Common myeloid progenitor, CD34-positive (primary cell): ENCODE data around the gene PGLYRP3.

Experiments used
- CTCF ChIA-PET: fragments of 350-600 bp; sonication (Branson Sonifier 250); formaldehyde crosslinking; loops from one replicate; lab custom pipeline; 2021; ENCODE audit warnings: antibody characterized with exemption; lab: Charles Lee
- POLR2A ChIA-PET: fragments of 350-600 bp; sonication (Branson Sonifier 250); formaldehyde crosslinking; loops from one replicate; lab custom pipeline; 2021; ENCODE audit warnings: antibody characterized with exemption; lab: Charles Lee
- DNase-seq, 3 donors: peaks; one replicate each; pipeline versions ENCODE4 v3.0.0 to v3.0.0-alpha.2; 2013
- H3K27ac ChIP-seq, 2 experiments: 1 replicate in 1 of 2; 2 replicates in 1 of 2; pipeline ENCODE4 v1.7.0; 2013; ENCODE audit warnings: inconsistent platforms in 2 of 2, low read length in 2 of 2, mild to moderate bottlenecking in 2 of 2, low read depth in 1 of 2, moderate library complexity in 1 of 2; ENCODE audit not compliant: severe bottlenecking in 2 of 2, insufficient read depth in 1 of 2, poor library complexity in 1 of 2
- H3K27me3 ChIP-seq, 5 experiments: replicated peaks in 2 of 5; 1 replicate in 3 of 5; 2 replicates in 2 of 5; pipeline versions ENCODE4 v1.6.1 to v1.7.0; 2013; ENCODE audit warnings: low read length in 4 of 5, mild to moderate bottlenecking in 2 of 5, moderate library complexity in 2 of 5, inconsistent platforms in 1 of 5; ENCODE audit not compliant: insufficient read depth in 5 of 5, control insufficient read depth in 4 of 5
- H3K36me3 ChIP-seq, 4 experiments: 1 replicate in 2 of 4; 2 replicates in 2 of 4; pipeline versions ENCODE4 v1.6.1 to v1.7.0; 2013; ENCODE audit warnings: low read length in 3 of 4, control low read depth in 1 of 4, mild to moderate bottlenecking in 1 of 4; ENCODE audit not compliant: control insufficient read depth in 4 of 4, insufficient read depth in 4 of 4
- H3K4me1 ChIP-seq, 4 experiments: 1 replicate in 3 of 4; 2 replicates in 1 of 4; pipeline versions ENCODE4 v1.6.1 to v1.7.1; 2013; ENCODE audit warnings: low read length in 3 of 4, mild to moderate bottlenecking in 3 of 4, control low read depth in 1 of 4, inconsistent platforms in 1 of 4, moderate library complexity in 1 of 4; ENCODE audit not compliant: control insufficient read depth in 4 of 4, insufficient read depth in 4 of 4; ENCODE audit errors: control extremely low read depth in 1 of 4
- H3K4me3 ChIP-seq, 7 experiments: 1 replicate in 4 of 7; 2 replicates in 3 of 7; pipeline versions ENCODE4 v1.5.1 to v1.7.0; 2013; ENCODE audit warnings: mild to moderate bottlenecking in 7 of 7, low read length in 6 of 7, moderate library complexity in 6 of 7, inconsistent platforms in 2 of 7, low read depth in 2 of 7, control low read depth in 1 of 7; ENCODE audit not compliant: insufficient read depth in 4 of 7, control insufficient read depth in 1 of 7; ENCODE audit errors: extremely low read depth in 1 of 7
- H3K9me3 ChIP-seq, 5 experiments: 1 replicate in 4 of 5; 2 replicates in 1 of 5; pipeline versions ENCODE4 v1.6.1 to v1.7.1; 2013; ENCODE audit warnings: low read length in 4 of 5, mild to moderate bottlenecking in 2 of 5, inconsistent platforms in 1 of 5, low read depth in 1 of 5, moderate library complexity in 1 of 5; ENCODE audit not compliant: control insufficient read depth in 4 of 5, insufficient read depth in 2 of 5; ENCODE audit errors: control extremely low read depth in 1 of 5
- WGBS: methylation state at CpG from one replicate; pipeline ENCODE4 v1.1.5; 2013; ENCODE audit not compliant: insufficient coverage; 5-methylcytosine and 5-hydroxymethylcytosine counted together

The PGLYRP3 gene

DNA sequence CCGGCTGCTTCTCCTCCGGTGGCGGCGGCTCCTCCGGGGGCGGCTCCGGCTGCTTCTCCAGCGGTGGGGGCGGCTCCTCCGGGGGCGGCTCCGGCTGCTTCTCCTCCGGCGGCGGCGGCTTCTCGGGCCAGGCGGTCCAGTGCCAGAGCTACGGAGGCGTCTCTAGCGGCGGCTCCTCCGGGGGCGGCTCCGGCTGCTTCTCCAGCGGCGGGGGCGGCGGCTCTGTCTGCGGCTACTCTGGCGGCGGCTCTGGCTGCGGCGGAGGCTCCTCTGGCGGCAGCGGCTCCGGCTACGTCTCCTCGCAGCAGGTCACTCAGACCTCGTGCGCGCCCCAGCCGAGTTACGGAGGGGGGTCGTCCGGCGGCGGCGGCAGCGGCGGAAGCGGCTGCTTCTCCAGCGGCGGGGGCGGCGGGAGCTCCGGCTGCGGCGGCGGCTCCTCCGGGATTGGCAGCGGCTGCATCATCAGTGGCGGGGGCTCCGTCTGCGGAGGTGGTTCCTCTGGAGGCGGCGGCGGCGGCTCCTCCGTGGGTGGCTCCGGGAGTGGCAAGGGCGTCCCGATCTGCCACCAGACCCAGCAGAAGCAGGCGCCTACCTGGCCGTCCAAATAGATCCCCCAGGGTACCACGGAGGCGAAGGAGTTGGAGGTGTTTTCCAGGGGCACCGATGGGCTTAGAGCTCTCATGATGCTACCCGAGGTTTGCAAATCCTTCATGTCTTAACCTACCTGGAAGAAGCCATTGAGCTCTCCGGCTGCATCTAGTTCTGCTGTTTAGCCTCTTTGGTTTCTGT lies 51.3 kb downstream of the PGLYRP3 start:
- DNase-seq: peak in 2 of 3 donors; percentile 33 to 61
- 3% methylated on average over 56 of the region's 80 CpGs for WGBS
- peaks cover 4 to 18% (median 14%) of the 10 kb centered on the region in 4 experiments for H3K4me1 ChIP-seq
- ChIA-PET POLR2A (no interaction called here), CTCF (interaction anchor here (1.0 to 1.1 kb wide), 3 partner anchors 10 to 83 kb away, joined by 3 read pairs; no protein-coding TSS in a partner anchor)
- no peak overlapping the region for H3K27ac ChIP-seq
- H3K4me3 ChIP-seq: peak overlapping the region in 6 of 7 experiments; percentile 23 to 73 (median 46)
- H3K36me3 ChIP-seq: no peaks in the 10 kb centered on the region
- peaks cover 0 to 5% (median 0%) of the 10 kb centered on the region in 5 experiments for H3K9me3 ChIP-seq
- peaks cover 11 to 56% (median 29%) of the 10 kb centered on the region in 5 experiments for H3K27me3 ChIP-seq

DNA sequence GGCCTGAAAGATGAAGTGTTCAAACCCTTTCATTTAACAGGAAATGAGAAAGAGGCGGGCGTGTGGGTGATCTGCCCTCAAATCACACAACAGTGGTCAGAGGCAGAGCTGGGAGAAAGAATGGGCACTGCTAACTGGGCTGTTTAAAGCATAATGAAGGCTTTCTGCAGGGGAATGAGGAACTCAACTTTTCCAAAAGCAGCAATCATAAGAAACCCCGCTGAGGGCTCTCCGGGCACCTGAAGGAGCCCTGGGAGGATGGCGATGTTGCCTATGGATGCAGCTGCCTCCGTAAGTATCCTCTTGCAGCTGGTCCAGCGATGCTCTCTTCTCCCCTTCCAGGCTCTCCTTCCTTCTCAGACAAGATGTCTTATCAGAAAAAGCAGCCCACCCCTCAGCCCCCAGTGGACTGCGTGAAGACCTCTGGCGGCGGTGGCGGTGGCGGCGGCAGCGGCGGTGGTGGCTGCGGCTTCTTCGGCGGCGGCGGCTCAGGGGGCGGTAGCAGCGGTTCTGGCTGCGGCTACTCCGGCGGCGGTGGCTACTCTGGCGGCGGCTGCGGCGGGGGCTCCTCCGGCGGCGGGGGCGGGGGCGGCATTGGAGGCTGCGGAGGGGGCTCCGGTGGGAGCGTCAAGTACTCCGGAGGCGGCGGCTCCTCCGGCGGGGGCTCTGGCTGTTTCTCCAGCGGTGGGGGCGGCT lies 52.0 kb downstream of the PGLYRP3 start:
- CTCF ChIA-PET: interaction anchor here (1.0 to 1.1 kb wide), 2 partner anchors 13 to 32 kb away, joined by 3 read pairs; no protein-coding TSS in a partner anchor
- Histone ChIP-seq H3K27ac (no peak overlapping the region), H3K27me3 (peaks cover 11 to 56% (median 29%) of the 10 kb centered on the region in 5 experiments), H3K4me3 (peak overlapping the region in 2 of 7 experiments; percentile 52 to 73), H3K36me3 (no peaks in the 10 kb centered on the region), H3K9me3 (peaks cover 0 to 5% (median 0%) of the 10 kb centered on the region in 5 experiments), H3K4me1 (peaks cover 4 to 18% (median 14%) of the 10 kb centered on the region in 4 experiments)
- peak; percentile 43 to 84 (median 77) for DNase-seq
- POLR2A ChIA-PET: no interaction called here
- WGBS: 1% methylated on average over 27 of the region's 45 CpGs

DNA sequence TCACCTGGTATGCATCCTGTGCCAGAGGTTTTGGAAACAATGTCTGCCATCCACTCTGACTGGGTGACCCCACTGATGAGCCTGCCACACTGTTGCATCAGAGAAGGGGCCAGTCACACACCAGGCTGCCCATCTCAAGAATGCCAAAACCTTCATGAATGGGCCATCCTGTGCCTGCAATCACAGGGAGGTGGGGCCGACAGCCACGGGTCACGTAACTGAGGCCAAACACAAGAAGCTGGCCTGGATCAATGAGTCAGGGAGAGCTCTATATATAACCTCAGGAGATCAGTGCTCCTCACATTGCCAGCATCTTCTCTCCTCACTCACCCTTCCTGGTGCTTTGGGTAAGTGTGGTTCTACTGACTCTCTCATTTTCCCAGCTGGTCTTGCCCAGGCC lies 53.4 kb downstream of the PGLYRP3 start, which contains the start of gene LORICRIN:
LORICRIN (plus strand) TSS at position 301 of the 400 bp plus-strand sequence. CDS start 1,263 bp downstream, outside the sequence.
- DNase-seq: no peak
- Histone ChIP-seq H3K4me1 (peaks cover 4 to 18% (median 14%) of the 10 kb centered on the region in 4 experiments), H3K4me3 (no peak within 1 kb of the TSS), H3K27ac (no peak within 1 kb of the TSS), H3K27me3 (peaks cover 7 to 50% (median 29%) of the 10 kb centered on the region in 5 experiments), H3K36me3 (no peaks in the 10 kb centered on the region), H3K9me3 (no peaks in the 10 kb centered on the region)
- CTCF ChIA-PET: interaction anchor here (1.1 kb wide), 1 partner anchor 14 kb away, joined by 3 read pairs; no protein-coding TSS in a partner anchor
- POLR2A ChIA-PET: no interaction called here
- WGBS: 100% methylated on average over 1 of the region's 3 CpGs

DNA sequence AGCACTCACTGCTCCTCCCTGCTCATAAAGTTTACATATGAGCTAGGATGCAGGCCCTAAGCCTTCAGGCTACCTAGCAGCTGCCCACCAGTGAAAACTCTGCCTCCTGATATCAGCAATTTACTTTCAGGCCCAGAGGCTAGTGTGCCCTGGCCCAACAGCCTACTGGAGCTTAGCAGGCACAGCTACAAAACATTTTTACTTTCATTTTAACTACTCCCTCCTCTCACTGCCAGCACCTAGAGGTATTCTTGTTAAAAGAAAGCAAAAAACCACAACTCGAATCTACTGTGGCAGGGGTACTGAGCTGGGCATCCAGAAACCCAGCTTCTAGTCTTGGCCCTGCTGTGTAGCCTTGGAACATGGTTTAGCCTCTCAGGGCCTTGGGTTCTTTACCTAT lies 59.1 kb downstream of the PGLYRP3 start:
- POLR2A ChIA-PET: no interaction called here
- WGBS: 50% methylated on average over 1 of the region's 1 CpG
- Histone ChIP-seq H3K4me3 (no peak overlapping the region), H3K36me3 (no peaks in the 10 kb centered on the region), H3K9me3 (no peaks in the 10 kb centered on the region), H3K27ac (no peak overlapping the region), H3K27me3 (peaks cover 0 to 4% (median 0%) of the 10 kb centered on the region in 5 experiments), H3K4me1 (no peaks in the 10 kb centered on the region)
- DNase-seq: no peak
- CTCF ChIA-PET: interaction anchor here (0.8 to 1.6 kb wide), 3 partner anchors 10 to 23 kb away, joined by 3 to 4 read pairs (median 4); no protein-coding TSS in a partner anchor

DNA sequence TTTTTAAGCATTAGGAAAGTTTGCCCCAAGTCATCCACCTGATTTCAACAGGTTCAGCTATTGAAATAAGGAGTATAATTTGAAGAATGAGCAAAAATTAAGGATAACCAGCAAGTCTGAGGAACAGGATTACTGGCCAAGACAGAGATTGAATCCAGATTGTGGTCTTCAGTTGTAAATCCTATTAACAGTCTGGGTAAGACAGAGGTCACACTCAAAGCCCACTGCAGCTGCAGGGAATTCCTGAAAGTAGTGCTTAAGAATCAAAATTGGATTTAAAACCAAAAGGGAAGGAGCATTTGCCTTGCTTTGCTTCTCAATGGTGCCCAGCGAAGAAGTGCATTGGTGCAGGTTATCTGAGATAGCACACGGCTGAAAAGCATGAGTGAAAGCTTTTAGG lies 59.7 kb downstream of the PGLYRP3 start:
- Histone ChIP-seq H3K36me3 (no peaks in the 10 kb centered on the region), H3K4me1 (no peaks in the 10 kb centered on the region), H3K27ac (no peak overlapping the region), H3K9me3 (no peaks in the 10 kb centered on the region), H3K4me3 (no peak overlapping the region), H3K27me3 (peaks cover 0 to 1% (median 0%) of the 10 kb centered on the region in 5 experiments)
- DNase-seq: no peak
- WGBS: 47% methylated on average over 2 of the region's 2 CpGs
- CTCF ChIA-PET: interaction anchor here (0.8 to 1.6 kb wide), 2 partner anchors 11 to 23 kb away, joined by 3 to 4 read pairs; no protein-coding TSS in a partner anchor
- POLR2A ChIA-PET: no interaction called here

DNA sequence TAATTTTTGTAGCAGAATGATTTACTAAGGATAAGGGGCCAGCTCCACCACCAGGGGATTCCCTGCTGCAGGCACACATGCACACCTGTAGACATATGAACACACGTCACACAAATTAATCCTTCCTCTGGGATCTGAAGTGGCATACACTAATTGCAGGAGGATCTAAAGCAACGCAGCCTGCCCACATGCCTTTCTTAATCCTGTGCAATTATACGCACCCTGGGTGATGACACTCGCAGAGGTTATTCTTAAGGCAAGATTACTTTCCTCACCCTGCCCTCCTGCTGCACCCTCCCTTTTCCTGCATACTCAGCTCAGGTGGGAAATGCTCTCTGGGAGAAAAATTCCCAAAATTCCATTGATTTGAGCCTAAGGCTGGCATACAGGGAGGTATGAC lies 60.8 kb downstream of the PGLYRP3 start:
- Histone ChIP-seq H3K4me1 (no peaks in the 10 kb centered on the region), H3K27ac (no peak overlapping the region), H3K27me3 (peaks cover 0 to 4% (median 0%) of the 10 kb centered on the region in 5 experiments), H3K36me3 (no peaks in the 10 kb centered on the region), H3K9me3 (no peaks in the 10 kb centered on the region), H3K4me3 (no peak overlapping the region)
- POLR2A ChIA-PET: no interaction called here
- WGBS: 100% methylated on average over 3 of the region's 4 CpGs
- CTCF ChIA-PET: interaction anchor here (1.1 to 1.4 kb wide), 2 partner anchors 10 to 13 kb away, joined by 3 read pairs; no protein-coding TSS in a partner anchor
- DNase-seq: no peak
